ENCODE data around the gene PYURF.

PYURF gene

GRCh38 chr4:88503344-88503743 is 20.2 kb downstream of the PYURF start:
- DNase-seq: no peak

- DNase-seq: no peak
Measured at GRCh38 chr4:88497859-88498409, 25.6 kb downstream of the PYURF start.

GRCh38 chr4:88489100-88489761 is 34.3 kb downstream of the PYURF start:
- no peak for DNase-seq

GRCh38 chr4:88481537-88481936 is 42.0 kb downstream of the PYURF start:
- DNase-seq: no peak

GRCh38 chr4:88478247-88478646 is 45.3 kb downstream of the PYURF start:
- no peak for DNase-seq

GRCh38 chr4:88477229-88477860 is 46.2 kb downstream of the PYURF start:
- DNase-seq: no peak

Measured in suppressor macrophage (primary cell).